HEK293T (cell line): ENCODE data around the gene SERPINB6.
A peak's percentile ranks its signal among the peaks of the same experiment; 100 is the strongest.

Experiments
- CTCF ChIA-PET: fragments of 350-600 bp; formaldehyde crosslinking; extraction: SDS; loops from one replicate; lab custom pipeline; 2021; ENCODE audit warnings: antibody characterized with exemption, inconsistent platforms; lab: Yijun Ruan, JAX
- POLR2A ChIA-PET: fragments of 350-600 bp; formaldehyde crosslinking; extraction: SDS; loops from one replicate; lab custom pipeline; 2020; ENCODE audit warnings: antibody characterized with exemption, inconsistent platforms; lab: Yijun Ruan, JAX
- DNase-seq: peaks from one replicate; pipeline ENCODE4 v3.0.0; 2012; ENCODE audit warnings: mixed read lengths; ENCODE audit errors: extremely low spot score
- ARNT ChIP-seq: fragments of 450-650 bp; IDR thresholded peaks from 2 replicates; pipeline ENCODE4 v1.6.1; 2017; ENCODE audit warnings: mild to moderate bottlenecking
- BHLHE40 ChIP-seq: fragments of 450-650 bp; IDR thresholded peaks from 2 replicates; pipeline ENCODE4 v1.6.1; 2016; ENCODE audit warnings: mild to moderate bottlenecking, moderate library complexity, borderline replicate concordance
- CTBP1 ChIP-seq: fragments of 450-650 bp; IDR thresholded peaks from 2 replicates; pipeline ENCODE4 v1.6.1; 2016; ENCODE audit warnings: borderline replicate concordance
- ELF4 ChIP-seq: fragments of 450-650 bp; IDR thresholded peaks from 2 replicates; pipeline ENCODE4 v1.6.1; 2017; ENCODE audit warnings: antibody characterized with exemption
- FOXA1 ChIP-seq: fragments of 450-650 bp; IDR thresholded peaks from 2 replicates; pipeline ENCODE4 v1.6.1; 2016; ENCODE audit warnings: mild to moderate bottlenecking
- FOXK2 ChIP-seq: fragments of 450-650 bp; IDR thresholded peaks from 2 replicates; pipeline ENCODE4 v1.6.1; 2016; ENCODE audit warnings: mild to moderate bottlenecking
- FOXM1 ChIP-seq: fragments of 450-650 bp; IDR thresholded peaks from 2 replicates; pipeline ENCODE4 v1.6.1; 2017; ENCODE audit warnings: mild to moderate bottlenecking, borderline replicate concordance
- HDGF ChIP-seq: fragments of 450-650 bp; IDR thresholded peaks from 2 replicates; pipeline ENCODE4 v1.6.1; 2017; ENCODE audit warnings: antibody characterized with exemption, borderline replicate concordance
- L3MBTL2 ChIP-seq: fragments of 450-650 bp; conservative IDR thresholded peaks from 2 replicates; pipeline ENCODE4 v1.6.1; 2016; ENCODE audit warnings: mild to moderate bottlenecking
- LEF1 ChIP-seq: fragments of 450-650 bp; IDR thresholded peaks from 2 replicates; pipeline ENCODE4 v1.6.1; 2017; ENCODE audit warnings: mild to moderate bottlenecking, borderline replicate concordance
- NFRKB ChIP-seq: fragments of 450-650 bp; IDR thresholded peaks from 2 replicates; pipeline ENCODE4 v1.6.1; 2016; ENCODE audit warnings: mild to moderate bottlenecking, moderate library complexity
- PKNOX1 ChIP-seq: fragments of 450-650 bp; IDR thresholded peaks from 2 replicates; pipeline ENCODE4 v1.6.1; 2016
- SP1 ChIP-seq: fragments of 450-650 bp; IDR thresholded peaks from 2 replicates; pipeline ENCODE4 v1.6.1; 2017
- SUZ12 ChIP-seq: fragments of 450-650 bp; IDR thresholded peaks from 2 replicates; pipeline ENCODE4 v1.6.1; 2016; ENCODE audit warnings: mild to moderate bottlenecking
- TARDBP ChIP-seq: fragments of 450-650 bp; IDR thresholded peaks from 2 replicates; pipeline ENCODE4 v1.6.1; 2016
- ZNF384 ChIP-seq: fragments of 450-650 bp; IDR thresholded peaks from 2 replicates; pipeline ENCODE4 v1.6.1; 2016

The SERPINB6 gene

DNA sequence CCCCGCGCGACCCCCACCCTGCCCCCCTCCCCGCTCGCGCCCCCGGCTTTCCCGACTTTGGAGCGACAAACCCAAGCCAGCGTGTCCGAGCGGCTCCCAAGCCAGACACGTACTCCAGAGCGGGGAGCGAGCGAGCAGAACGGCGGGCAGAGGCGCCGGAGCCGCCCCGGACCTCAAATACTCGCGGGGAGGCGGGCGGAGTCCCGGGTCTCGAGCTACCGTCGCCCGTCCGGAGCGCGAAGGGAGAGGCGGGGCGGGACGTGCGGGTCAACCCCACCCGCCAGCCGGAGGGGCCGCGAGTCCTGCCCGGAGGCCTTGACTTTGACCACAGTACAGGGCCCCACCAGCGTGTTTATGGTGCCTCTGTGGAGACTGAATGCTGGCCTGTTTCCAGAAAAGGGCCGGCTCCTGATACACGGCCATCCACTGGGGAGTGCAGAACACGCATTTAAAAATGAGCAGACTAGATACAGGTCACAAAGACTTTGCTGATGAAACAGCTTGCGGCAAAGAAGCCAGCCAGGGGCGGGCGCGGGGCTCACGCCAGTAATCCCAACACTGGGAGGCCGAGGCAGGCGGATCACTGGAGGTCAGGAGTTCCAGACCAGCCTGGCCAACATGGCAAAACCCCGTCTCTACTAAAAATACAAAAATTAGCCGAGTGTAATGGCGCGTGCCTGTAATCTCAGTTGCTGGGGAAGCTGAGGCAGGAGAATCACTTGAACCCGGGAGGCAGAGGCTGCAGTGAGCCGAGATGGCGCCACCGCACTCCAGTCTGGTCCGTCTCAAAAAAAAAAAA lies at the start of gene SERPINB6:
Gene SERPINB6 (minus strand): TSS at position 148 of the 799 bp plus-strand sequence. CDS start 12,235 bp downstream, outside the sequence.
- TF ChIP-seq CTBP1 (no peak), TARDBP (peak; percentile 66; the same call in 1 of the 2 replicates), L3MBTL2 (peak; percentile 64)
- CTCF ChIA-PET, result interaction anchor here (0.7 to 1.5 kb wide), 3 partner anchors 18 to 94 kb away, joined by 3 to 7 read pairs (median 4); no protein-coding TSS in a partner anchor
- POLR2A ChIA-PET, result interaction anchor here (1.0 to 1.6 kb wide), 6 partner anchors 9 to 19 kb away, joined by 3 to 28 read pairs (median 5); no protein-coding TSS in a partner anchor
- peak; percentile 47 for DNase-seq

DNA sequence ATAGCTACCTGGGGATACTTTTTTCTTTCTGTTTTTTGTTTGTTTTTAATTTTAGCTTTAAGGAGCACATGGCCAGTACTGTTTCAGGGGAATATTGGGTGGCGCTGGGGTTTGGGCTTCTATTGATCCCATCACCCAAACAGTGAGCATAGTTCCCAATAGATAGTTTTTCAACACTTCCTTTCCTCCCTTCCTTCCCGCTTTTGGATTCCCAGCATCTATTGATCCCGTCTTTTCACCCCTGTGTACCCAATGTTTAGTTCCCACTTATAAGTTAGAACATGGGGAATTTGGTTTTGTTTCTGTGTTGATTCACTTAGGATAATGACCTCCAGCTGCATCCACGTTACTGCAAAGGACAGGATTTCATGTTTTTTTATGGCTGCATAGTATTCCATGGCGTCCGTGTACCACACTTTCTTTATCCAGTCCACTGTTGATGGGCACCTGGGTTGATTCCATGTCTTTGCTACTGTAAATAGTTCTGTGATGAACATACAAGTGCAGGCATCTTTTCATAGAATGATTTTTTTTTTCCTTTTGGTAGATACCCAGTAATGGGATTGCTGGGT lies 48.5 kb upstream of the SERPINB6 start:
- no peak for TF ChIP-seq SP1
- TF ChIP-seq BHLHE40, result no peak
- TF ChIP-seq ELF4, result no peak
- no peak for TF ChIP-seq FOXK2
- TF ChIP-seq L3MBTL2, result no peak
- no peak for TF ChIP-seq NFRKB
- TF ChIP-seq HDGF, result no peak
- TF ChIP-seq PKNOX1, result no peak
- TF ChIP-seq LEF1, result no peak
- TF ChIP-seq ARNT, result no peak
- no peak for TF ChIP-seq FOXA1
- TF ChIP-seq FOXM1, result no peak
- TF ChIP-seq SUZ12, result no peak
- no peak for TF ChIP-seq TARDBP
- no peak for DNase-seq
- ChIA-PET CTCF (interaction anchor here (1.2 kb wide), 2 partner anchors 18 to 67 kb away, joined by 4 read pairs; no protein-coding TSS in a partner anchor), POLR2A (interaction anchor here (0.9 kb wide), 1 partner anchor 20 kb away, joined by 3 read pairs; the partner anchor contains the start of gene NQO2)

DNA sequence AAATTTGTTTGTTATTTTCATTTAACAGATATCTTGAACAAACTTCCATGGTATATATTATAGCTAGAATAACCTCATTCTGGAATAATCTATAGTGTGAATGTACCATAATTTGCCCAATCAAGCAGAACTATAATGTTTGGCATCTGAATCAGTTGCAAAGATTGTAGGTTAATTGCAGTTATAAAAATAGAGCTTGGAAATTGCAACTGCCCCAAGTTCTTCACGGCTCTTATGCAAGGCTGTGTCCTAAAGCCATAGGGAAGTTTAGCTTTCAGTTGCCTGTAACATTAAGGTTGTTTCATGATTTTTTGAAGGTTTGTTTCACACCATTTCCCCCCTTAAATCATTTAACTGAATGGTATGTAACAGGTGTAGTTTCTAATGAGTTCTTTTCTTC lies 47.7 kb upstream of the SERPINB6 start:
- CTCF ChIA-PET, result interaction anchor here (1.2 kb wide), 1 partner anchor 17 kb away, joined by 4 read pairs; no protein-coding TSS in a partner anchor

GRCh38 chr6:3017304-3017703 lies 45.9 kb upstream of the SERPINB6 start:
- TF ChIP-seq CTBP1 (no peak), LEF1 (no peak), FOXM1 (no peak), TARDBP (no peak), FOXK2 (no peak), ARNT (no peak), BHLHE40 (no peak), ZNF384 (no peak), PKNOX1 (no peak), HDGF (no peak), ELF4 (no peak)
- ChIA-PET CTCF (no interaction called here), POLR2A (interaction anchor here (1.7 kb wide), 1 partner anchor 27 kb away, joined by 4 read pairs; no protein-coding TSS in a partner anchor)
- no peak for DNase-seq

More for the DNA sequence above, 47.7 kb upstream of the SERPINB6 start:
- POLR2A ChIA-PET, result interaction anchor here (0.9 kb wide), 1 partner anchor 20 kb away, joined by 3 read pairs; the partner anchor contains the start of gene NQO2
- TF ChIP-seq HDGF, result no peak
- no peak for TF ChIP-seq FOXK2
- TF ChIP-seq CTBP1, result no peak
- no peak for TF ChIP-seq PKNOX1
- TF ChIP-seq L3MBTL2, result no peak
- no peak for TF ChIP-seq FOXA1
- no peak for TF ChIP-seq LEF1
- TF ChIP-seq TARDBP, result no peak
- no peak for TF ChIP-seq BHLHE40
- no peak for TF ChIP-seq ZNF384
- no peak for DNase-seq

- ChIA-PET POLR2A (interaction anchor here (1.7 kb wide), 1 partner anchor 26 kb away, joined by 4 read pairs; no protein-coding TSS in a partner anchor), CTCF (no interaction called here)
- no peak for TF ChIP-seq PKNOX1
- no peak for TF ChIP-seq HDGF
- DNase-seq, result no peak
These were observed 45.3 kb upstream of the SERPINB6 start for GRCh38 chr6:3016473-3017280.
